ENCODE results near the gene RHBDD2. TPM values are rescaled to one million over a fixed set of nuclear protein-coding genes. Genes with fewer than 3 reads are reported as not detected.

The RHBDD2 gene
- total RNA-seq, 3 donors from 2014 or later: 36.6 to 47.7 (median 39.0) TPM

DNA sequence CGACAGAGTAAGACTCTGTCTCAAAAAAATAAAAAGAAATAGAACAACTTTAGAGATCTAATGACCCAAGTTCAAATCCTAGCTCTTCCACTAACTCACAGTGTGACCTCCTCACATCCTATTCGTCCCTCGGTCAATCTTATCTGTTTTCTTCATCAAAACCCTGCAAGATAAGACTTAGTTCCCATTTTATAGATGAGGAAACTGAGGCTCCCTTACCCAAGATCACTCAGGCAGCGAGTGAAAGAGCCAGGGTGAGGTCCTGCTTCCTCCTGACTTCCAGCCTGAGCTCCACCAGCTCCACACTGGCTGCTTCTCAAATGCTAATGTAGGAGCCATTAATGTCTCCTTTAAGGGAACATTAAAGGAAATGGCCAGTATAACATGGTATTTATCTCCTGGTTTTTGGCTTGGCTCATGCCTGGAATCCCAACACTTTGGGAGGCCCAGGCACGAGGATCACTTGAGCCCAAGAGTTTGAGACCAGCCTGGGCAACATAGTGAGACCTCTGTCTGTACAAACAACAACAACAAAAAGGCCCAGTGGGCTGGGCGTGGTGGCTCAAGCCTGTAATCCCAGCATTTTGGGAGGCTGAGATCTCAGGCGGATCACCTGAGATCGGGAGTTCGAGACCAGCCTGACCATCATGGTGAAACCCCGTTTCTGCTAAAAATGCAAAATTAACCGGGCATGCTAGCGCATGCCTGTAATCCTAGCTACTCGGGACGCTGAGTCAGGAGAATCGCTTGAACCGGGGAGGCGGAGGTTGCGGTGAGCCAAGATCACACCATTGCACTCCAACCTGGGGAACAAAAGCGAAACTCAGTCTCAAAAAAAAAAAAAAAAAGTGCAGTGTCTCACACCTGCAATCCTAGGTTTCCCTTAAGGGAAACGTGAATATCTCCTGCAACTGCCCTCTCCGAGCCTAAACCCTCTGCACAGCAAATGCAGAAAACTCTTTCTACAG lies 3.4 kb upstream of the RHBDD2 start:
- no peaks in the 10 kb centered on the region for H3K36me3 ChIP-seq
- H3K4me1 ChIP-seq: peaks cover 0 to 4% of the 10 kb centered on the region in 2 donors
- H3K27ac ChIP-seq: no peak overlapping the region
- intact Hi-C loops (cut with DNase I; ENCODE audit: low total_unique reads): no loop called here
- H3K27me3 ChIP-seq: no peaks in the 10 kb centered on the region
- H3K4me3 ChIP-seq: no peak overlapping the region
- no peaks in the 10 kb centered on the region for H3K9me3 ChIP-seq
- no peak for DNase-seq (ENCODE audit: low spot score in 2 of 2)
- TF ChIP-seq, protein P1, sequence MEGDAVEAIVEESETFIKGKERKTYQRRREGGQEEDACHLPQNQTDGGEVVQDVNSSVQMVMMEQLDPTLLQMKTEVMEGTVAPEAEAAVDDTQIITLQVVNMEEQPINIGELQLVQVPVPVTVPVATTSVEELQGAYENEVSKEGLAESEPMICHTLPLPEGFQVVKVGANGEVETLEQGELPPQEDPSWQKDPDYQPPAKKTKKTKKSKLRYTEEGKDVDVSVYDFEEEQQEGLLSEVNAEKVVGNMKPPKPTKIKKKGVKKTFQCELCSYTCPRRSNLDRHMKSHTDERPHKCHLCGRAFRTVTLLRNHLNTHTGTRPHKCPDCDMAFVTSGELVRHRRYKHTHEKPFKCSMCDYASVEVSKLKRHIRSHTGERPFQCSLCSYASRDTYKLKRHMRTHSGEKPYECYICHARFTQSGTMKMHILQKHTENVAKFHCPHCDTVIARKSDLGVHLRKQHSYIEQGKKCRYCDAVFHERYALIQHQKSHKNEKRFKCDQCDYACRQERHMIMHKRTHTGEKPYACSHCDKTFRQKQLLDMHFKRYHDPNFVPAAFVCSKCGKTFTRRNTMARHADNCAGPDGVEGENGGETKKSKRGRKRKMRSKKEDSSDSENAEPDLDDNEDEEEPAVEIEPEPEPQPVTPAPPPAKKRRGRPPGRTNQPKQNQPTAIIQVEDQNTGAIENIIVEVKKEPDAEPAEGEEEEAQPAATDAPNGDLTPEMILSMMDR (IDR thresholded peaks at IDR 0.05): no peak
- no peak for TF ChIP-seq POLR2AphosphoS5 (IDR thresholded peaks at IDR 0.05)
- no peak for TF ChIP-seq POLR2A (IDR thresholded peaks at IDR 0.05)

DNA sequence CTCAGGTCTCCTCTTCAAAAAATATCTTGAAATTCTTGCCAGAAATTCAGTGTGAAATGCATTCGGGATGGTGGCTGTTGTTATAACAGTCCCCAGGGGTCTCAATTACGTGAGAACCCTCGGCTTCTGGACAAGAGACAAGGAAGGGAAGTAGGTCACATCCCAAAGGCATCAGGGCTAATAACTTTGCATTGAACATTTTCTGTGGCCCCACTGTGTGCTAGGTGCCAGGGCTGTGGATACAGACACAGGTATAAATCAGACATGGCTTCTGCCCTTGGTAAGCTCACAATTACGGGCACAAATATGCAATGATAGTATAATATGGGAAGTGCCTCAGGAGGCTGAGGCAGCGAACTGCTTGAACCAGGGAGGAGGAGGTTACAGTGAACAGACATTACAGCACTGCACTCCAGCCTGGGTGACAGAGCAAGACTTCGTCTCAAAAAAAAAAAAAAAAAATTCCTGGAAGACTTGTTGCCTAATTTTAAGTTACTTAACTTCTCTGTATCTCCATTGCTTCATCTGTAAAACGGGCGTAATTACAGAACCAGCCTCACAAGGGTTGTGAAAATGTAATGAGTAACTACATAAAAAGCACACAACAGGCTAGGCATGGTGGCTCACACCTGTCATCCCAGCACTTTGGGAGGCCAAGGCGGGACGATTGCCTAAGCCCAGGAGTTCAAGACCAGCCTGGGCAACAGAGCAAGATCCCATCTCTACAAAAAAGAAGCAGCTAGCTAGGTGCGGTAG lies 2.5 kb upstream of the RHBDD2 start:
- Histone ChIP-seq H3K9me3 (no peaks in the 10 kb centered on the region), H3K27ac (no peak overlapping the region), H3K36me3 (no peaks in the 10 kb centered on the region), H3K4me3 (no peak overlapping the region), H3K27me3 (no peaks in the 10 kb centered on the region), H3K4me1 (peaks cover 0 to 5% of the 10 kb centered on the region in 2 donors)
- TF ChIP-seq POLR2A (IDR thresholded peaks at IDR 0.05) (no peak), POLR2AphosphoS5 (IDR thresholded peaks at IDR 0.05) (no peak)
- TF ChIP-seq, protein P1 (IDR thresholded peaks at IDR 0.05): no peak
- intact Hi-C loops (cut with DNase I; ENCODE audit: low total_unique reads): no loop called here
- DNase-seq (ENCODE audit: low spot score in 2 of 2): no peak

DNA sequence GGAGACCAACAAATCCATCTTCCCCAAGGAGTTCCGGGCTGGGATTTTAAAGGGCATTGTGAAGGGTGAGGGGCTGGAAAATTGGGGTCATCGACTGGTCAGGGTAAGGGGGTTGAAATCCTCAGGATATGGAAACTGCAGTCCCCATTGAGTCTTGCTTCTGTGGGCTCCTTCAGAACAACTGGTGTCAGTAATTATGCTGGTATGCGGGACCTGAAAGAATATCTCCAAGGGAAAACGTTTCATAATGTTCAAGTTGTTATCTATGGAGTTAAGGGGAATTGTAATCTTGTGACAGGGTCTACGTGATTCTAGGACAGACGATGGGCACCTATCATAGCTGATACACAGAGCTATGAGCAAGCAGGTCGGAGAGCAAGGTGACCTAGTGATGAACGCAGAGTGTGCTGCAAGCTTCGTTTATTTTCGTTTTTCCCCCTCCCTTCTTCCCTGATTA lies 494 bp upstream of the RHBDD2 start:
- intact Hi-C loops (cut with DNase I; ENCODE audit: low total_unique reads): no loop called here
- H3K27ac ChIP-seq: peak overlapping the region; percentile 75 to 77
- TF ChIP-seq, protein P1 (IDR thresholded peaks at IDR 0.05): no peak
- TF ChIP-seq POLR2A (IDR thresholded peaks at IDR 0.05) (no peak), POLR2AphosphoS5 (IDR thresholded peaks at IDR 0.05) (no peak)

DNA sequence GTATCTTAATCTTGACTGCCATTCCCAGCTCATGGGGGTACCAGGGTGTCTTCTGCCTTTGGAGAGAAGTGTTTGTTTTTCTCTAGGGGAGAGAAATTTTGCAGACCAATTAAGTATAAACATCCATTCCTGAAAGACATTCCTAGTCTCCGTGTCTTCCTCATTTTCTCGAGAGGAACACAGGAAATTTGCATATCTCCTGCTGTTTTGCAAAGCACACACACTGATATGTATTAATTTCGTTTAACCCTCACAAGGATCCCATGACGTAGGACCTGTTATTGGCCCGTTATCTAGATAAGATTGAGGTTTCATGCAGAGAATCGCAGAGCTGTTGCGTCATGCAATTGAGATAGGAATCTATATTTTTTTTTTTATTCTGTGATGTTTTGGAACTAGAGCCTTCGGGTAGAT lies 944 bp downstream of the RHBDD2 start:
- no peaks in the 10 kb centered on the region for H3K27me3 ChIP-seq
- H3K9me3 ChIP-seq: no peaks in the 10 kb centered on the region
- intact Hi-C loops (cut with DNase I; ENCODE audit: low total_unique reads): no loop called here
- H3K36me3 ChIP-seq: peaks cover 4% of the 10 kb centered on the region
- H3K4me3 ChIP-seq: peak overlapping the region; percentile 80 to 94 (median 91)
- peak overlapping the region; percentile 75 to 81 for H3K27ac ChIP-seq
- DNase-seq (ENCODE audit: low spot score in 2 of 2): no peak
- TF ChIP-seq POLR2AphosphoS5 (IDR thresholded peaks at IDR 0.05): no peak
- H3K4me1 ChIP-seq: peaks cover 0 to 5% of the 10 kb centered on the region in 2 donors

More for the DNA sequence above, 494 bp upstream of the RHBDD2 start:
- Histone ChIP-seq H3K4me1 (peaks cover 0 to 5% of the 10 kb centered on the region in 2 donors), H3K36me3 (peaks cover 4% of the 10 kb centered on the region), H3K4me3 (peak overlapping the region; percentile 80 to 94 (median 91)), H3K9me3 (no peaks in the 10 kb centered on the region), H3K27me3 (no peaks in the 10 kb centered on the region)
- DNase-seq (ENCODE audit: low spot score in 2 of 2): no peak

DNA sequence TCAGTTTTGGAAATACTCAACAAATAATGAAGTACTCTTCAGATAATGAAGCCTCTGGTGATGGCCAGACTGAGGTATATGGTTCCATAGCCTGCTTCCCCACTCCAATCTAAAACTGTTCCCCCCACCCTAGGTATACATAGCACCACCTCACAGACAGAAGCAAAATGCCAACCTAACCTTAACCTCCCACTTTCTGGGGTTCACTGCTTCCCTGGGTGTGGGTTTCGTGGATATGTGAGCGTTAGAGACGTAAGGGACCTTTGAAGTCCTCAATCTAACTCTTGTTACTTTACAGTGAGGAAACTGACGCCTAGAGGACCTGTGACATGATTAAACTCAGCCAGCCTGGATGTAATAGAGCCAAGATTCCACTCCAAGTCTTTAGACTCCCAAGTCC lies 1.4 kb downstream of the RHBDD2 start:
- Histone ChIP-seq H3K27ac (no peak overlapping the region), H3K4me3 (no peak overlapping the region), H3K9me3 (no peaks in the 10 kb centered on the region)

More for the DNA sequence above, 1.4 kb downstream of the RHBDD2 start:
- intact Hi-C loops (cut with DNase I; ENCODE audit: low total_unique reads): no loop called here
- TF ChIP-seq POLR2AphosphoS5 (IDR thresholded peaks at IDR 0.05) (no peak), POLR2A (IDR thresholded peaks at IDR 0.05) (no peak)
- TF ChIP-seq, protein P1 (IDR thresholded peaks at IDR 0.05): no peak
- Histone ChIP-seq H3K27me3 (no peaks in the 10 kb centered on the region), H3K36me3 (peaks cover 4% of the 10 kb centered on the region), H3K4me1 (peaks cover 0 to 5% of the 10 kb centered on the region in 2 donors)
- no peak for DNase-seq (ENCODE audit: low spot score in 2 of 2)

Measured in breast epithelium (tissue), 4 donors.